HG03520 (cell line): ENCODE results near the gene EAF1.
"Not testable (repeated sequence)": the region's sequence is repeated elsewhere in the genome, so short reads cannot be mapped to it uniquely, and the experiment has no call there.

Source experiments
- ATAC-seq: cut with Tn5 transposase; IDR thresholded peaks from one replicate; pipeline ENCODE4 v1.9.1; 2021; ENCODE audit warnings: mild to moderate bottlenecking, moderate library complexity; ENCODE audit not compliant: unreplicated experiment

Gene EAF1

GRCh38 chr3:15451216-15452113 lies 24.1 kb downstream of the EAF1 start:
- ATAC-seq = no peak

- no peak for ATAC-seq
Measured at GRCh38 chr3:15452156-15452555, 24.8 kb downstream of the EAF1 start.

DNA sequence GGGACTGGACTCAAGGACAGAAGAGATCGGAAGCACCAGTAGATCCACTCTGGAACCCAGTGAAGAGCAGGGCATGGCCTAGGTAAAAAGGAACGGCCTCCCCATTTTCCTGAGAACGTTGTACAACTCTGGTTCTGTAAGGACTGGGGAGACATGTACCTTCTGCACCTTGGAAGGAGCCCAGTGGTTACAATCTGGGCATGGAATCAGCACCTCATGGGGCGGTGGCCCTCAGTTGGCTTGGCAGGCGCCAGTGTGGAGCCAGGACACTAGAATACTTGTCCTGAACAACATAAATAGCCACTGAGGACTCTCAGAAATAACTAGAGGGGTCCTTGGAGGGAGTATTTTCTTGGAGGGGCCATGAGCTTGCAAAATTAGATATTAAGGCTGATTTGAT lies 25.6 kb downstream of the EAF1 start:
- ATAC-seq = no peak

DNA sequence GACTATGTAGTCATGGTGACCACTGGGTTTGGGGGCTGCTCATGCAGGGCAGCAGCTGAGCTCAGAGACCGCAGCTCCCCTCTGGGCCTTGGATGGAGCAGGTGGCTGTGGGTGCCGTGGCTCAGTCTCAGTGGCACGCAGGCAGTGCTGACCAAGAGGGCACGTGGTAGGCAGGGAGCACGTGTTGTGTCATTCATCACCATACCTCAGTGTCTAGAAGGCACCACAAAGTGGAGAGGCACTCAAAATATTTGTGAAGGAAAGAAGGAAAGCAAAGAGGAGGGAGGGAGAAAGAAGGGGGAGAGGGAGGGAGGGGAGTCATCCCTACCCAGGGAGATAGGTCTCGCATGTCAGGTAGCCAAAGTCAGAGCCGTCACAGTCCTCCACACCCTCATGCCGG lies 26.1 kb downstream of the EAF1 start:
- ATAC-seq = no peak

GRCh38 chr3:15453991-15454625 lies 26.7 kb downstream of the EAF1 start:
- ATAC-seq = no peak

DNA sequence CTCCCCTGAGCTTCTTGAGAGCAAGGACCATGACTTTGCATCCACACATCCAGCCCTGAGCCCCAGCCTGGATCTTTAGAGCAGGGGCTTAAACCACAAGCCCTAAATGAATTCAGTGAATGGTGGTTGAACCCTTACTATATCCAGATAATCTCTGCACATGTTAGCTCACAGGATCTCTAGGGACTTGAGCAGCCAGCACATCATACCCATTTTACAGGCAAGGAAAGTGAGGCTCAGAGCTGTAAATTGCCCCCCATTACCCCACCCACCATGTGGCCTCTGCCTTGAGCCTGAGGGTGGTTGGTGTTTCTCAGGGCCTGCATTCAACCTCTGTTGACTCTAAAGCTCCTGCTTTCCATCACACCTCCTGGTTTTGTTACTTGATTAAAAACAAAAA lies 27.6 kb downstream of the EAF1 start:
- no peak for ATAC-seq

- ATAC-seq = no peak
Measured at GRCh38 chr3:15455756-15456155, 28.4 kb downstream of the EAF1 start.

DNA sequence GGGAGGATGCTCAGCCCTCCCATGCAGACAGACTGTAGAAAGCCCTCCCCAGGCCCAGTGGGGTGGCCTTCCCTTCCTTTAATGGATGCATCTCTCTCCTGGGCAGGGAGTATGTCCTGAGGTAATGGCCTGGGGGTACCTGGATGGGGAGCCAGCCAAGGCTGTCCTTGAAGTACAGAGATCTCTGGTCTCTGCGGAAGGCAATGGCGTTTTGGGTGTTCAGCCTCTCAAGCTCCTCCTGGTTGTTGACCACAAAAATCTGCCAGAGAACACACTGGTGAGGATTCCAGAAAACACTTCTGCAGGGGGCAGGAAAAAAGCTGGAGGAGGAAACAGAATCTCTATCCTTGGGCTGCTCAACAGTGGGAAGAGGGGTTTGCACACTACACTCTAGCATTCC lies 28.9 kb downstream of the EAF1 start:
- ATAC-seq = no peak

GRCh38 chr3:15456915-15457314 lies 29.5 kb downstream of the EAF1 start:
- ATAC-seq = not testable (repeated sequence)

DNA sequence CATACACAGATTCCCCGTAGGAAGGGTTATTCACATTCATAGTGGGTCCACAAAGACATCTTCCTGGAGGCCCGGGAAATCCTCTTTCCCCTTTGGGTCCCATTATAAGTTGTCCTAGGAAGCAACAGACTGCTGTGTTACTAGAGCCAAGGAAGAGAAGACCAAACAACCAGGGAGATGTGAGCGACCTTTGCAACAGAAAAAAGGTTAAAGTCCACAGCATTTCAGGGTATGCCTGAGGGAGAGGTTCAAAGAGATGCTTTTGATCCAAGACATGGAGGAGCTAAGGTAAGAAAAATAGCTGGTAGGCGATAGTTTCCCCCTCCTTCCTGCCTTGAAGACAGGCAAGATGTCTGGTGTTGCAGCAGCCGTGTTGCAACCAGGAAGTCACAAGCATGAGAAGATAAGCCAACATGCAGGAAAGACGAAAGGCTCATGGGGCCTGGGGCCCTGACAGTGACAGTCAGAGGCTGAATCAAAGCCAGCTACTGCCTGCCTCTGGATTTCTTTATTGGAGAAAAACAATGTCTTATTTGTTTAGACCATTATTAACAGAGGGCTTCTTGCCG lies 30.9 kb downstream of the EAF1 start:
- no peak for ATAC-seq

GRCh38 chr3:15460891-15461531 lies 33.6 kb downstream of the EAF1 start:
- ATAC-seq = no peak

GRCh38 chr3:15462451-15462850 lies 35.1 kb downstream of the EAF1 start:
- ATAC-seq = no peak

DNA sequence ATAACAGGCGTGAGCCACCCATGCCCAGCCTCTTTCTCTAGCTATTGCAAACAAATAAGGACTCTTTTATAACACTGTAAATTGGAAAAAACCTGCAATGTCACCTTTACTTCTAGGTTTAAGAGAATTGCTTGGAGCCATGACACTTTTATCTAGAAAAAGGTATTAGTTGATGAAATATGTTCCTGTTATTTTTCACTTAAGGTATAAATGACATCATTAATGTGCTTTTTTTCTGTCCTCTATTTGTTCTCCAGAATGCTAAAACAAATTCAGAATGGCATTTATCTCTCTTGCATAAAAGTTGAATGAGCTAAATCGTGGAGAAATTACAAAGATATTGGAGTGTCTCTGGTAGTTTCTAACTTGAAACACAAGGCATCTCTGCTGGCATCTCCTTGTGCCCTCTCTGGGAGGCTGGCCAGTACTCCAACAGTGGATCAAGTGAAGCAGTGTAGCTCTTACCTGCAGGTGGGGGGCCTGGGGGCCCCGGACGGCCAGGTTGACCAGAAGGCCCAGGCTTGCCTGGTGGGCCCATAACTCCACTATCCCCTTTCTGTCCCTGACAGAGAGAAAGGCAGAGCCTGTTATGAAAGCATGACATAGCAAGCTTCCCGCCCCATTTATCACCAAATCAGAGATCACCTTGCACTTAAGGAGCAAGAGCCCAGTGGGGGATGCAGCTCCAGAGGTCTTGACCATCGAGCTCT lies 38.6 kb downstream of the EAF1 start:
- ATAC-seq = no peak

- ATAC-seq = no peak
Measured at GRCh38 chr3:15467227-15468181, 40.1 kb downstream of the EAF1 start.

DNA sequence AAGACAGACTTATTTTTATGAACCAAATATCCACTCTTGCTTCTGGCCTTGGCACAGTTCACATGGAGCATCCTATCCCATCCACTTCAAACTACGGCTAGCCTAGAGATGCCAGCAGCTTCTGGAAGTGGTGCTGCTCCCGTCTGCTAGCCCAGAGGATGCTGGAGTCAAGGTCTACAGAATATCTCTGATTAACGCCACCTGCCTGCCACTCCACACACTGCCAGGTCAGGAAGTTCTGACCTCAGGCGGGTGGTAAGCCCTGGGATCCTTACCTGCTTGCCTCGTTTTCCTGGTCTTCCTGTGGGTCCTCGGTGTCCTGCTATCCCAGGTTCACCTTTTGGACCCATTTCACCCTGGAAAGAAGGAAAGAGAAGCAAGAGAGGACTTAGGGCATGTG lies 42.9 kb downstream of the EAF1 start:
- ATAC-seq = no peak

GRCh38 chr3:15470849-15471248 lies 43.5 kb downstream of the EAF1 start:
- ATAC-seq = no peak

DNA sequence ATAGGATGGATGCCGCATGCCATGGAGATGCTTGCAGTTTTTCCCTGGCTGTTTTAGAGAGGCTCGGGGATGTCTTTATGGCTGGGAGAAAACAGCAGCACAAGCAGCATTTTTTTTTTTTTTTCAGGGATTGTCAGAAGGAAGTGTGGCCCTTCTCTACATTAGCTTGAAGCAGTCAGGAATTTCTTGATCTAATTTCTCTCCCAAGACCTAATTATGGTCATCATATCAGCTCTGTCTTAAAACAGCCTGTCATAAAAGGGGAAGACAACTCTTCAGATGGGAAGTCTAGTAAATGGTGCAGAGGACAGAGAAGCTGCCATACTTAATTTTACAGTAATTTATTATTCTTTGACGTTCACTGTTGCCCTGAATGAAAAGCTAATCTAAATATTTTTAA lies 44.5 kb downstream of the EAF1 start:
- no peak for ATAC-seq

- ATAC-seq = no peak
Measured at GRCh38 chr3:15475161-15475560, 47.8 kb downstream of the EAF1 start.

DNA sequence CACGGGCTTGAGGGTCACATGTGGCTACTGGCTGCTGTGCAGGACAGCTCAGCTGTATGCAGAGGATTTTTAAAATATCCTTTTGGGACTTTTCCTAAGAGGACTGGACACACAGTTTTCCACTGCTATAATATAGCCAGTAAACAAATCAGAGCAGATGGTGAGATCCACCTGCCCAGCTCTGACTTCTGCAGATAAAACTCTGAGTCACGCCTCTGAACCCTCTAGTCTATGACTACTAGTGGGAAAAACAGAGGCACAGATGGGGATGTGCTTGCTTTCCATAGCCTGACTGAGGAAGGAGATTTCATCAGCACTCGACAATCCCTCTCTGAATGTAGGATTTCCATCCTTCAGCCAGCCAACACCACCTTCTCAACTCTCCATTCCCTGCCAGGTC lies 49.0 kb downstream of the EAF1 start:
- no peak for ATAC-seq
